Mesothelial cell of epicardium (in vitro differentiated cells): ENCODE results near the gene FGF12. TPM values are rescaled to one million over a fixed set of nuclear protein-coding genes. Genes with fewer than 3 reads are reported as not detected.

Experiments used
- DNase-seq, 2 experiments: peaks; one replicate each; pipeline ENCODE4 v3.0.0; 2021; ENCODE audit warnings: low spot score in 2 of 2; ENCODE audit not compliant: unreplicated experiment in 2 of 2
- H3K27ac Mint-ChIP-seq: 2 replicates; pipeline ENCODE4 v1.8.0; 2021; ENCODE audit warnings: mixed read lengths
- H3K27me3 Mint-ChIP-seq: 2 replicates; pipeline ENCODE4 v1.8.0; 2021; ENCODE audit warnings: low read depth, mixed read lengths
- H3K36me3 Mint-ChIP-seq: 2 replicates; pipeline ENCODE4 v1.8.0; 2021; ENCODE audit warnings: mixed read lengths
- H3K4me1 Mint-ChIP-seq: 2 replicates; pipeline ENCODE4 v1.8.0; 2021; ENCODE audit warnings: mixed read lengths
- H3K4me3 Mint-ChIP-seq: 2 replicates; pipeline ENCODE4 v1.8.0; 2021; ENCODE audit warnings: mild to moderate bottlenecking, moderate library complexity, mixed read lengths
- H3K9me3 Mint-ChIP-seq: 2 replicates; pipeline ENCODE4 v1.8.0; 2021; ENCODE audit warnings: mixed read lengths
- total RNA-seq: library from RNA; stranded (reverse); gene quantifications from 3 replicates; pipeline ENCODE4 v1.2.1, GENCODE V29; 2021
- TF ChIP-seq, protein P1 (sequence below): fragments of 200-600 bp; sonication (generic); IDR thresholded peaks from one replicate; pipeline ENCODE4 v1.5.0; 2021; ENCODE audit warnings: antibody characterized with exemption; ENCODE audit not compliant: unreplicated experiment

FGF12 gene
- total RNA-seq, 1 donor from 2014 or later: 1.0 TPM

DNA sequence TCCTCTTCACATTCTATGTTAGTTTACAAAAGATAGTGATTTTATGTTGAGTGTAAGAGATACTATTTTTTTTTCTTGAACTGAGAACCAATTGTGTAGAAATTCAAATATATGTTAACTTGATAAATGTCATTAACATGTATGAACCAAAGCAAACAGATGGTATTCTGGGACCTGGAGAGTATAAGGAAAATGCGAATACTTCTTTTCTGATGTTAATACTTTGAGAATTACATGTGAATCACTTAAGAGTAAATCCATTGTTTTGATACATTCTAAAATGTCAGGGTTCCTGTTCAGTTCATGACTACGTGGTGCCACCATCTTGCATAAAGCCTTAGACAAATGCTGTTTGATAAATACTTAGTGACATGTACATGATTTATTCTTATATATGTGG lies 541.3 kb downstream of the FGF12 start:
- H3K9me3 Mint-ChIP-seq: peaks cover 4% of the 10 kb centered on the region
- no peak overlapping the region for H3K27ac Mint-ChIP-seq
- H3K27me3 Mint-ChIP-seq: peaks cover 4% of the 10 kb centered on the region
- H3K4me3 Mint-ChIP-seq: no peak overlapping the region
- H3K36me3 Mint-ChIP-seq: no peaks in the 10 kb centered on the region
- TF ChIP-seq, protein P1, sequence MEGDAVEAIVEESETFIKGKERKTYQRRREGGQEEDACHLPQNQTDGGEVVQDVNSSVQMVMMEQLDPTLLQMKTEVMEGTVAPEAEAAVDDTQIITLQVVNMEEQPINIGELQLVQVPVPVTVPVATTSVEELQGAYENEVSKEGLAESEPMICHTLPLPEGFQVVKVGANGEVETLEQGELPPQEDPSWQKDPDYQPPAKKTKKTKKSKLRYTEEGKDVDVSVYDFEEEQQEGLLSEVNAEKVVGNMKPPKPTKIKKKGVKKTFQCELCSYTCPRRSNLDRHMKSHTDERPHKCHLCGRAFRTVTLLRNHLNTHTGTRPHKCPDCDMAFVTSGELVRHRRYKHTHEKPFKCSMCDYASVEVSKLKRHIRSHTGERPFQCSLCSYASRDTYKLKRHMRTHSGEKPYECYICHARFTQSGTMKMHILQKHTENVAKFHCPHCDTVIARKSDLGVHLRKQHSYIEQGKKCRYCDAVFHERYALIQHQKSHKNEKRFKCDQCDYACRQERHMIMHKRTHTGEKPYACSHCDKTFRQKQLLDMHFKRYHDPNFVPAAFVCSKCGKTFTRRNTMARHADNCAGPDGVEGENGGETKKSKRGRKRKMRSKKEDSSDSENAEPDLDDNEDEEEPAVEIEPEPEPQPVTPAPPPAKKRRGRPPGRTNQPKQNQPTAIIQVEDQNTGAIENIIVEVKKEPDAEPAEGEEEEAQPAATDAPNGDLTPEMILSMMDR: no peak
- no peak for DNase-seq
- no peaks in the 10 kb centered on the region for H3K4me1 Mint-ChIP-seq

DNA sequence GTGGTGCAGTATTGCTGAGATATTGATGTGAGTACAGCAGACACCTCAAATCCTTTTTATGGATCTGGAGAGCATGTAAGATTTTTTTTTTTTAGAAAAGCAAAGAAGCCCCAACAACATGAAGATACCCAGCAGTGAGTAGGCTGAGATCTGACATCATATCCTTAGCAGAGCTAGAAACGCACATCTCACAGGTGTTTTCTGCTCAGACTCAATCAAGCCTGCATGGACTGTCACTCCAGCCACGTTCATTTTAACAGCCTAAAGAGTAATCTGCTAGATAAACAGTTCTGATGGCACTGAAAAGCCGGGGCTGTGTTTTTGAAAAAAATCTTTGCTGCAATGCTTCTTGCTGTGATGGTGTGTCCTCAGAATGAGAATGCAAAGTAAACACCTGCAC lies 544.2 kb downstream of the FGF12 start:
- peaks cover 4% of the 10 kb centered on the region for H3K9me3 Mint-ChIP-seq
- H3K27me3 Mint-ChIP-seq: peaks cover 1% of the 10 kb centered on the region
- TF ChIP-seq, protein P1: no peak
- H3K27ac Mint-ChIP-seq: no peak overlapping the region
- no peaks in the 10 kb centered on the region for H3K36me3 Mint-ChIP-seq
- H3K4me1 Mint-ChIP-seq: no peaks in the 10 kb centered on the region
- DNase-seq: no peak
- no peak overlapping the region for H3K4me3 Mint-ChIP-seq

DNA sequence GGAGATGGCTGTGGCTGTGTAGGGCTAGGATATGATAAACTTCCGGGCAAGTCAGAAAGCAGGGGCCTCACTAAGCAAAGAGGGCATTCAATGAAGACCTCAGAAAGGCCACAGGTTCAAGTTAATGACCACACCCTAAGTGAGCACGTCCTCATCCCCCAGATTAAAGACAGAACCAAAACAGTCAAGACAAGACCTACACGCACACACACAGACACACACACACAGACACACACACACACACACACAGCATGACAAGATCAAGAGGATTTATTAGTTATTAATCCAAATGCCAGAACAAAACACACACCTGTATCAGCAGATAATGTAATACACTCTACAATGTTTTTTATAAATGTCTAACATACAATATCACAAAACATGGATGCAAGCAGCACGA lies 546.2 kb downstream of the FGF12 start:
- DNase-seq: no peak
- Mint-ChIP-seq H3K4me3 (no peak overlapping the region), H3K9me3 (peaks cover under 1% of the 10 kb centered on the region), H3K27me3 (no peaks in the 10 kb centered on the region), H3K36me3 (no peaks in the 10 kb centered on the region), H3K27ac (no peak overlapping the region), H3K4me1 (no peaks in the 10 kb centered on the region)
- TF ChIP-seq, protein P1: no peak

DNA sequence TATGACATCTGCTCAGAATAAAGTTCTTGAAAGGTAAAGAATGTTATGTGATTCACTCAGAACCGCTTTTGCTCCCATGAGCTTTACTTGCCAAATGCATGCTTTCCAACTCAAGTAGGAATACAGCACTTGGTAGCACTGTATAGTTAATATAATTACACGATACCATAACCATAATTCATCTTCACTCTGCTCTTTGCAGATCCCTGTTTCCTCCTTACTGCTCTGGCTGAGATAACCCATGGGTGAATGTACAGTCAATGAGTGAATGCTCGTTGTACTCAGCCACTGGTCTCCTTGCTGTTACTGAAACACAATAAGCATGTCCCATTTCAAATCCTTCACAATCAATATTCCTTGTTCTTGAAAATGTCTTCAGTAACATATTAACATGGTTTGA lies 550.0 kb downstream of the FGF12 start:
- TF ChIP-seq, protein P1: no peak
- DNase-seq: no peak
- Mint-ChIP-seq H3K4me1 (no peaks in the 10 kb centered on the region), H3K4me3 (no peak overlapping the region), H3K9me3 (peaks cover 9% of the 10 kb centered on the region), H3K27me3 (no peaks in the 10 kb centered on the region), H3K36me3 (no peaks in the 10 kb centered on the region), H3K27ac (no peak overlapping the region)

DNA sequence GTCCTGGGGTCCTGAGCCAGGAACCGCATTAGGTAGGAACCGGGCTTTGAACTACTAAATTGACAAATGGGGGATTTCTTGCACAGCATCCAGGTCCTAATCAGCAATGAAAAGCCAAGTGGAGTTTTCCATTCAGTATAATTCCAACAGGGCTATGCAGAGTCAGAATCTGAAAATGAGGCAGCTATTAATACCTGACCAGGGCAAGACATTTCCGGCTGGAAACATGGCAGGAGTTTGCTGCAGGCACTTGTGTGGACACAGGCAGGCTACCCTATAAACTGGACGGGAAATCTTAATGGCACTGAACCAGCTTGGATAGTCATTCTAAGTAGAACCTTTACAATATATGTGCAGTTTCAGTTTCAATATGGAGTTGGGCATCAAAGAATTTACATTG lies 553.1 kb downstream of the FGF12 start:
- peaks cover 9% of the 10 kb centered on the region for H3K9me3 Mint-ChIP-seq
- TF ChIP-seq, protein P1: no peak
- no peak overlapping the region for H3K4me3 Mint-ChIP-seq

DNA sequence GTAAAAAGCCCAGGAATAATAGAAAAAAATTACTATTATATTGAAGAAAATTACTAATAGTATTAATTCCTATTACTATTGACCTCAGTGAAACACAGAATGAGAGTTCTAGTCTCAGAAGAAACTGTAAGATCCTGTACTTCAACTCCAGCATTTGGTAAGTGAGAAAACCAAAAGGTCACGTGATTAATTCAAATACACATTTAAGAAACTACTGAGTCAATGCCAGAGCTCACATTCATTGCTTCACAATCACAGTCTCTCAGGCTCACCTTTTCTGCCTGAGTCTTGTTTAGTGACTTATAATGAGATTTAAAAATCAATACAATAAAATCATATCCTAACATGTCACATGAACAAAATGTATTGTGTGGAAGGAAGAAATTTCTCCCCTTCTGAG lies 556.1 kb downstream of the FGF12 start:
- DNase-seq: no peak
- no peak overlapping the region for H3K27ac Mint-ChIP-seq
- no peaks in the 10 kb centered on the region for H3K27me3 Mint-ChIP-seq
- peaks cover 9% of the 10 kb centered on the region for H3K9me3 Mint-ChIP-seq
- no peaks in the 10 kb centered on the region for H3K4me1 Mint-ChIP-seq
- TF ChIP-seq, protein P1: no peak
- H3K4me3 Mint-ChIP-seq: no peak overlapping the region
- no peaks in the 10 kb centered on the region for H3K36me3 Mint-ChIP-seq

More for the DNA sequence above, 553.1 kb downstream of the FGF12 start:
- H3K4me1 Mint-ChIP-seq: no peaks in the 10 kb centered on the region
- no peak for DNase-seq
- H3K27ac Mint-ChIP-seq: no peak overlapping the region
- no peaks in the 10 kb centered on the region for H3K36me3 Mint-ChIP-seq
- no peaks in the 10 kb centered on the region for H3K27me3 Mint-ChIP-seq
